GM12865 (cell line): Measurements from ENCODE around the gene EVPL.
"Not testable (repeated sequence)": the region's sequence is repeated elsewhere in the genome, so short reads cannot be mapped to it uniquely, and the experiment has no call there.

Experiments
- DNase-seq: peaks from one replicate; pipeline ENCODE4 v3.0.0; 2010; ENCODE audit warnings: low read depth
- H3K4me3 ChIP-seq: 2 replicates; pipeline ENCODE4 v1.5.1; 2011; ENCODE audit warnings: mild to moderate bottlenecking, low read depth, low read length, control low read depth
- CTCF ChIP-seq: IDR thresholded peaks from 2 replicates; pipeline ENCODE4 v1.5.1; 2011; ENCODE audit warnings: low read length, control low read depth, low read depth, inconsistent platforms; ENCODE audit not compliant: insufficient read depth; ENCODE audit errors: missing control alignments

Gene EVPL

DNA sequence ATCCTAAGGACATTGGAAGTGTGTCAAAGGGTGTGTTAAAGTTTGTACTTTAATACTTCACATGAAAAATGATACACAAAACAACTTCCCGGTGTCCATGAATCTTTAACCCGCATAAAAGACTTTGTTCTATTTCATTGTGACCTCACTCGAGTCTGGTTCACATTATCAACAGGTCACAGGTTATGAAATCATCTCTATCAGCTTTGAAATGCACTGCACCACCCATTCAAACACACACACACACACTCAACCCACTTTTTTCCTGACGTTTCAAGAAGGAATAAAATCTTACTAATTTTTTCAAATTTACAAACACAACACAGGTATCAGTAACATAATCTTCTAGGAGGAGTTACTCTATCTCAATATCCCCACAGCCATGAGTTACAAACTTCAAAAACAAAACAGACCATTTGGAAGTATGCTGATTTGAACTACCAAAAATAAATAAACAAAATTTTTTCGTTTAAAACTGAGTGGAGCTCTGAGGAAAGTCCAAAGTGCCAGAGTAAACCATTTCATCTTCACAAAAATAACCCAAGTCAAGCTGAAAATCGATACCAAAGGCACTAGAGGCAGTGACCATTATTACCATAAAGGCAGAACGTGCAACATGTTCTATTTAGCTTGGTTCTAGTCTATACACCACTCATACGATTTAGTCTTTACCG lies 50.8 kb downstream of the EVPL start:
- no peak for TF ChIP-seq CTCF
- no peak overlapping the region for H3K4me3 ChIP-seq
- DNase-seq: no peak

DNA sequence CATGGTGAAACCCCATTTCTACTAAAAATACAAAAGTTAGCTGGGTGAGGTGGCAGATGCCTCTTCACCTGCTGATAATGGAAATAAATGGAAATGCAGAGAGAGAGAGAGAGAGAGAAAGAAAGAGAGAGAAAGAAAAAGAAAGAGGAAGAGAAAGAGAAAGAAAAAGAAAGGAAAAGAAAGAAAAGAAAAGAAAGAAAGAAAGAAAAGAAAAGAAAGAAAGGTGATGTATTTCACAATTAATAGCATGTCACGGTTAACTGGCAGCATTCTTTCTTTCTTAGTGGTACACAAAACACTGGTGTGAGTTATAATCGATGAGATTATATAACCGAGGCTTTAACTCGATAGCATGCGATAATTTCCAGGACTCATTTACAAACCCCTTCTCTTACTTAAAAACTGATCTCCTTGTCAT lies 51.3 kb downstream of the EVPL start:
- H3K4me3 ChIP-seq: no peak overlapping the region
- TF ChIP-seq CTCF: no peak
- no peak for DNase-seq

- not testable (repeated sequence) for H3K4me3 ChIP-seq, DNase-seq
Observed at GRCh38 chr17:75975187-75975586, 51.9 kb downstream of the EVPL start.

DNA sequence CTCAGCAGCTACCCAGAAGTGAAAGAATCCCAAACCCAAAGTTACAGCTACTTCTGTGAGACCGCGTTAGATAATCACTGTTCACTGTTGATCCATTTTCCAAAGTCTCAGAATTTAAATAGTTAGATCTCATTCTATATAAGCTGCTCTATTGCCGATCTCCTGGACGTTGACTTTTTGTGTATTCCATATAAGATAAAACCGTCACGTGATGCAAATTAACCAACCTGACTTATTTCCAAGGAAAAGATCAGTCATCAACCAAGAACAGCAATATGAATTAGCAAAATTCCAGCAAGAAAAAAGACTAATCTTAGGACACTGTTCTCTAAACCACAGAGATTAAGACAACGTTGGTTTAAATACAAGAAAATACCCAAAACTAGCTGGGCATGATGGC lies 56.5 kb downstream of the EVPL start:
- no peak overlapping the region for H3K4me3 ChIP-seq
- DNase-seq: no peak
- no peak for TF ChIP-seq CTCF

- DNase-seq: no peak
- no peak for TF ChIP-seq CTCF
- H3K4me3 ChIP-seq: no peak overlapping the region
Observed at GRCh38 chr17:75970011-75970523, 57.0 kb downstream of the EVPL start.

DNA sequence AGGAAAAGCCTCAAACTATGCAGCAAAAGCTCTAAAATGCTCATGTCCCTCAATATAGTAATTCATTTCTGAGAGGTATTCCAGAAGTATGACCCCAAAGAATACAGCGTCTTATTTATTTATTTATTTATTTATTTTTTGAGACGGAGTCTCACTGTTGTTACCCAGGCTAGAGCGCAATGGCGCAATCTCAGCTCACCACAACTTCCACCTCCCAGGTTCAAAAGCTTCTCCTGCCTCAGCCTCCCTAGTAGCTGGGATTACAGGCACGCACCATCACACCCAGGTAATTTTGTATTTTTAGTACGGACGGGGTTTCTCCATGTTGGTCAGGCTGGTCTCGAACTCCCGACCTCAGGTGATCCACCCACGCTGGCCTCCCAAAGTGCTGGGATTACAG lies 58.1 kb downstream of the EVPL start:
- DNase-seq, H3K4me3 ChIP-seq: not testable (repeated sequence)

DNA sequence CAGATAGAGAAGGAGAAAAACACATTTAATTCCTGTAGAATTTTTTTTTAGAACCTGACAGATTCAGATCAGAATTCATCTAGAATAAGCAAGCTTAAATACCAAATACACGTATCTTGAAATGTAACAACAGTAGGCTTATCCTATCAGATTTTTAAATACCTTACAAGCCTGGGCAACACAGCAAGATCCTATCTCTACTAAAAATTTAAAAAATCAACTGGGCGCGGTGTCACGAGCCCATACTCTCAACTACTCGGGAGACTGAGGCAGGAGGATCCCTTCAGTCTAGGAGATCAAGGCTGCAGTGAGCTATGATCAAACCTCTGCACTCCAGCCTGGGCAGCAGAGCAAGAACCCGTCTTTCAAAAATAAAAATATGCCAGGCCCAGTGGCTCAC lies 61.6 kb downstream of the EVPL start:
- DNase-seq: no peak
- H3K4me3 ChIP-seq: no peak overlapping the region
- no peak for TF ChIP-seq CTCF

- no peak for TF ChIP-seq CTCF
- DNase-seq: no peak
- H3K4me3 ChIP-seq: no peak overlapping the region
Observed at GRCh38 chr17:75959839-75960511, 67.1 kb downstream of the EVPL start.
